ENCODE measurements around the gene DEFB129.
A peak's percentile ranks its signal among the peaks of the same experiment; 100 is the strongest.

Gene DEFB129

GRCh38 chr20:276620-277495 lies 49.8 kb downstream of the DEFB129 start:
- Histone ChIP-seq H3K4me3 (ENCODE audit: low read depth, low read length) (no peak overlapping the region), H3K4me1 (ENCODE audit: control insufficient read depth, insufficient read depth, low read length) (no peaks in the 10 kb centered on the region), H3K9me3 (ENCODE audit: control insufficient read depth, insufficient read depth, low read length) (no peaks in the 10 kb centered on the region), H3K9ac (ENCODE audit: low read depth, low read length) (no peak overlapping the region), H3K36me3 (ENCODE audit: control insufficient read depth, insufficient read depth, low read length) (peaks cover 3% of the 10 kb centered on the region), H3K27me3 (ENCODE audit: control insufficient read depth, insufficient read depth, low read length) (peaks cover 5% of the 10 kb centered on the region)

- Histone ChIP-seq H3K4me3 (ENCODE audit: low read depth, low read length) (no peak overlapping the region), H3K9me3 (ENCODE audit: control insufficient read depth, insufficient read depth, low read length) (no peaks in the 10 kb centered on the region), H3K9ac (ENCODE audit: low read depth, low read length) (no peak overlapping the region), H3K4me1 (ENCODE audit: control insufficient read depth, insufficient read depth, low read length) (no peaks in the 10 kb centered on the region), H3K27me3 (ENCODE audit: control insufficient read depth, insufficient read depth, low read length) (peaks cover 6% of the 10 kb centered on the region), H3K36me3 (ENCODE audit: control insufficient read depth, insufficient read depth, low read length) (peaks cover 3% of the 10 kb centered on the region)
Measured at GRCh38 chr20:277496-277781, 50.4 kb downstream of the DEFB129 start.

GRCh38 chr20:278181-278580 lies 51.1 kb downstream of the DEFB129 start:
- H3K36me3 ChIP-seq (ENCODE audit: control insufficient read depth, insufficient read depth, low read length) = peaks cover 3% of the 10 kb centered on the region
- peaks cover 6% of the 10 kb centered on the region for H3K27me3 ChIP-seq (ENCODE audit: control insufficient read depth, insufficient read depth, low read length)
- no peaks in the 10 kb centered on the region for H3K9me3 ChIP-seq (ENCODE audit: control insufficient read depth, insufficient read depth, low read length)
- no peaks in the 10 kb centered on the region for H3K4me1 ChIP-seq (ENCODE audit: control insufficient read depth, insufficient read depth, low read length)
- H3K4me3 ChIP-seq (ENCODE audit: low read depth, low read length) = peak overlapping the region; percentile 48
- H3K9ac ChIP-seq (ENCODE audit: low read depth, low read length) = no peak overlapping the region

- peaks cover 3% of the 10 kb centered on the region for H3K36me3 ChIP-seq (ENCODE audit: control insufficient read depth, insufficient read depth, low read length)
- no peak overlapping the region for H3K9ac ChIP-seq (ENCODE audit: low read depth, low read length)
- H3K4me3 ChIP-seq (ENCODE audit: low read depth, low read length) = peak overlapping the region; percentile 48
- no peaks in the 10 kb centered on the region for H3K9me3 ChIP-seq (ENCODE audit: control insufficient read depth, insufficient read depth, low read length)
- no peaks in the 10 kb centered on the region for H3K4me1 ChIP-seq (ENCODE audit: control insufficient read depth, insufficient read depth, low read length)
- H3K27me3 ChIP-seq (ENCODE audit: control insufficient read depth, insufficient read depth, low read length) = peaks cover 6% of the 10 kb centered on the region
Measured at GRCh38 chr20:278607-279571, 51.8 kb downstream of the DEFB129 start.

Data from iPS-15b (cell line).